H1 (cell line): ENCODE data around the gene CRTC2. TPM values are rescaled to one million over a fixed set of nuclear protein-coding genes. Genes with fewer than 3 reads are reported as not detected.

ENCODE experiments used
- CTCF ChIA-PET: fragments of 300-600 bp; sonication (Branson Sonifier 250); formaldehyde crosslinking; loops from one replicate; lab custom pipeline; 2021; ENCODE audit not compliant: partially characterized antibody; lab: Charles Lee
- POLR2A ChIA-PET: fragments of 300-600 bp; sonication (Branson Sonifier 250); formaldehyde crosslinking; loops from one replicate; lab custom pipeline; 2021; ENCODE audit warnings: inconsistent platforms; ENCODE audit not compliant: partially characterized antibody; lab: Charles Lee
- DNase-seq, 2 experiments: peaks; one replicate each; pipeline versions ENCODE4 v3.0.0 to v3.0.0-alpha.2; 2010 to 2022; ENCODE audit warnings: low spot score in 2 of 2, low read depth in 1 of 2, mixed read lengths in 1 of 2
- FAIRE-seq: peaks from 2 replicates; lab custom pipeline; 2011; peaks lifted over from hg19 to GRCh38; lab: Jason Lieb, UNC
- H2AFZ ChIP-seq: 2 replicates; pipeline ENCODE4 v1.8.1; 2012; ENCODE audit warnings: low read length, inconsistent platforms
- H2AK5ac ChIP-seq: 2 replicates; pipeline ENCODE4 v1.6.1; 2013; ENCODE audit warnings: low read depth, low read length
- H2BK120ac ChIP-seq: replicated peaks from 2 replicates; pipeline ENCODE3; 2013; ENCODE audit warnings: low read depth, low read length, inconsistent platforms
- H2BK12ac ChIP-seq: 2 replicates; pipeline ENCODE4 v1.6.1; 2013; ENCODE audit warnings: low read depth, low read length
- H2BK15ac ChIP-seq: 2 replicates; pipeline ENCODE4 v1.6.1; 2013; ENCODE audit warnings: low read length
- H2BK20ac ChIP-seq: 2 replicates; pipeline ENCODE4 v1.6.1; 2013; ENCODE audit warnings: low read length
- H2BK5ac ChIP-seq: 2 replicates; pipeline ENCODE4 v1.6.1; 2013; ENCODE audit warnings: low read depth, low read length
- H3K14ac ChIP-seq: 2 replicates; pipeline ENCODE4 v1.6.1; 2013; ENCODE audit warnings: inconsistent platforms; ENCODE audit not compliant: insufficient read length
- H3K18ac ChIP-seq: 2 replicates; pipeline ENCODE4 v1.6.1; 2013; ENCODE audit warnings: low read length; ENCODE audit errors: extremely low read depth
- H3K23ac ChIP-seq: 2 replicates; pipeline ENCODE4 v1.6.1; 2013; ENCODE audit warnings: inconsistent platforms; ENCODE audit not compliant: insufficient read length
- H3K23me2 ChIP-seq: 2 replicates; pipeline ENCODE4 v1.6.1; 2013; ENCODE audit warnings: low read depth, low read length
- H3K27ac ChIP-seq: 2 replicates; pipeline ENCODE4 v1.6.1; 2011; ENCODE audit warnings: low read depth, low read length, inconsistent platforms
- H3K27me3 ChIP-seq, 4 experiments: replicated peaks in 1 of 4; 1 replicate in 1 of 4; 2 replicates in 3 of 4; pipeline versions ENCODE4 v1.6.1 to v1.8.1; 2011 to 2013; ENCODE audit warnings: low read length in 3 of 4, mild to moderate bottlenecking in 3 of 4, inconsistent platforms in 2 of 4, mixed read lengths in 2 of 4, moderate library complexity in 1 of 4; ENCODE audit not compliant: control insufficient read depth in 3 of 4, insufficient read depth in 3 of 4; ENCODE audit errors: extremely low read depth in 1 of 4
- H3K36me3 ChIP-seq, 4 experiments: 2 replicates each; pipeline versions ENCODE4 v1.6.1 to v1.8.1; 2011 to 2013; ENCODE audit warnings: mild to moderate bottlenecking in 4 of 4, low read length in 3 of 4, moderate library complexity in 2 of 4, control low read depth in 1 of 4, inconsistent platforms in 1 of 4; ENCODE audit not compliant: insufficient read depth in 4 of 4, control insufficient read depth in 2 of 4
- H3K4ac ChIP-seq: replicated peaks from 2 replicates; pipeline ENCODE3; 2013; ENCODE audit warnings: low read length, low read depth, mixed read lengths, inconsistent platforms; ENCODE audit not compliant: insufficient read length
- H3K4me1 ChIP-seq, 4 experiments: replicated peaks in 1 of 4; 1 replicate in 1 of 4; 2 replicates in 3 of 4; pipeline versions ENCODE4 v1.6.1 to v1.8.1; 2011 to 2013; ENCODE audit warnings: low read length in 3 of 4, inconsistent platforms in 2 of 4, mixed read lengths in 1 of 4; ENCODE audit not compliant: insufficient read depth in 4 of 4, control insufficient read depth in 3 of 4
- H3K4me2 ChIP-seq, 2 experiments: 2 replicates each; pipeline versions ENCODE4 v1.6.1 to v1.8.1; 2011 to 2013; ENCODE audit warnings: low read depth in 2 of 2, low read length in 2 of 2, control low read depth in 1 of 2, inconsistent platforms in 1 of 2, mild to moderate bottlenecking in 1 of 2; ENCODE audit not compliant: insufficient read depth in 1 of 2
- H3K4me3 ChIP-seq, 4 experiments: fragments of 200-600, 300-600 bp in 1 of 4; sonication (generic), shearing (Covaris generic), sonication (Bioruptor Twin) in 1 of 4; 2 replicates each; pipeline versions ENCODE4 v1.5.1 to v1.8.1; 2011 to 2016; ENCODE audit warnings: low read length in 4 of 4, low read depth in 3 of 4, control low read depth in 2 of 4, inconsistent platforms in 2 of 4, mild to moderate bottlenecking in 2 of 4, mixed read lengths in 1 of 4, moderate library complexity in 1 of 4; ENCODE audit not compliant: insufficient read depth in 2 of 4; ENCODE audit errors: extremely low read depth in 1 of 4
- H3K56ac ChIP-seq: replicated peaks from 2 replicates; pipeline ENCODE3; 2013; ENCODE audit warnings: low read depth, mild to moderate bottlenecking, mixed read lengths, low read length, inconsistent platforms; ENCODE audit not compliant: insufficient read length
- H3K79me1 ChIP-seq: 2 replicates; pipeline ENCODE4 v1.6.1; 2013; ENCODE audit warnings: low read depth, low read length, control low read depth
- H3K79me2 ChIP-seq, 2 experiments: 2 replicates each; pipeline versions ENCODE4 v1.6.1 to v1.8.1; 2012 to 2013; ENCODE audit warnings: low read length in 2 of 2, mild to moderate bottlenecking in 2 of 2, inconsistent platforms in 1 of 2; ENCODE audit not compliant: insufficient read depth in 2 of 2, control insufficient read depth in 1 of 2
- H3K9ac ChIP-seq, 4 experiments: replicated peaks in 1 of 4; 1 replicate in 1 of 4; 2 replicates in 3 of 4; pipeline versions ENCODE4 v1.6.1 to v1.8.1; 2011 to 2013; ENCODE audit warnings: low read depth in 3 of 4, low read length in 3 of 4, control low read depth in 2 of 4, mild to moderate bottlenecking in 2 of 4, moderate library complexity in 2 of 4, inconsistent platforms in 1 of 4; ENCODE audit errors: extremely low read depth in 1 of 4
- H3K9me3 ChIP-seq, 2 experiments: 2 replicates each; pipeline versions ENCODE4 v1.6.1 to v1.8.1; 2012 to 2013; ENCODE audit warnings: mild to moderate bottlenecking in 2 of 2, moderate library complexity in 2 of 2, control low read depth in 1 of 2, inconsistent platforms in 1 of 2, low read depth in 1 of 2, low read length in 1 of 2, mixed read lengths in 1 of 2; ENCODE audit not compliant: insufficient read depth in 2 of 2
- H4K20me1 ChIP-seq, 2 experiments: replicated peaks in 1 of 2; 2 replicates each; pipeline versions ENCODE3 to v1.8.1; 2011 to 2013; ENCODE audit warnings: inconsistent platforms in 2 of 2, low read length in 2 of 2, mild to moderate bottlenecking in 1 of 2; ENCODE audit not compliant: insufficient read depth in 2 of 2, control insufficient read depth in 1 of 2
- H4K5ac ChIP-seq: 2 replicates; pipeline ENCODE4 v1.6.1; 2013; ENCODE audit warnings: low read length, low read depth, mixed read lengths, inconsistent platforms; ENCODE audit not compliant: insufficient read length
- H4K8ac ChIP-seq: 2 replicates; pipeline ENCODE4 v1.8.0; 2013; ENCODE audit warnings: mild to moderate bottlenecking, moderate library complexity, low read length, inconsistent platforms; ENCODE audit not compliant: insufficient read depth; ENCODE audit errors: extremely low read depth
- H4K91ac ChIP-seq: replicated peaks from 2 replicates; pipeline ENCODE3; 2013; ENCODE audit warnings: low read length, mixed read lengths, inconsistent platforms; ENCODE audit not compliant: insufficient read length
- CEBPB ChIP-seq: IDR thresholded peaks from 2 replicates; pipeline ENCODE4 v1.6.1; 2012; ENCODE audit warnings: low read depth, low read length
- CTBP2 ChIP-seq: IDR thresholded peaks from 2 replicates; pipeline ENCODE4 v1.7.0; 2011; ENCODE audit warnings: borderline replicate concordance, mild to moderate bottlenecking, moderate library complexity, mixed read lengths, low read length; ENCODE audit not compliant: insufficient read depth, insufficient read length
- HDAC2 ChIP-seq, 2 experiments: fragments of 300-600 bp in 1 of 2; sonication (generic) in 1 of 2; IDR thresholded peaks; 2 replicates each; pipeline ENCODE4 v1.6.1; 2011 to 2012; ENCODE audit warnings: low read depth in 2 of 2, low read length in 2 of 2, mild to moderate bottlenecking in 2 of 2, moderate library complexity in 2 of 2, borderline replicate concordance in 1 of 2, inconsistent platforms in 1 of 2
- KDM1A ChIP-seq: fragments of 200-600, 300-600 bp; sonication (generic); IDR thresholded peaks from 2 replicates; pipeline ENCODE4 v1.7.1; 2016; ENCODE audit warnings: mild to moderate bottlenecking, low read length, borderline replicate concordance
- RNF2 ChIP-seq: fragments of 200-900, 300-1000 bp; sonication (generic); IDR thresholded peaks from 2 replicates; pipeline ENCODE4 v1.7.1; 2016; ENCODE audit warnings: borderline replicate concordance, low read depth, mild to moderate bottlenecking, antibody characterized with exemption, low read length; ENCODE audit not compliant: poor library complexity, severe bottlenecking; ENCODE audit errors: missing control alignments
- SAP30 ChIP-seq: fragments of 300-600 bp; sonication (generic); IDR thresholded peaks from 2 replicates; pipeline ENCODE4 v1.7.1; 2012; ENCODE audit warnings: low read length, moderate library complexity, mild to moderate bottlenecking, inconsistent platforms; ENCODE audit not compliant: insufficient read depth, insufficient replicate concordance
- SIN3A ChIP-seq, 2 experiments: IDR thresholded peaks in 1 of 2; conservative IDR thresholded peaks in 1 of 2; 2 replicates each; pipeline ENCODE4 v1.6.1; 2011 to 2012; ENCODE audit warnings: low read length in 2 of 2, improper control_type of control experiment in 1 of 2, low read depth in 1 of 2, mild to moderate bottlenecking in 1 of 2
- SIRT6 ChIP-seq: IDR thresholded peaks from one replicate; pipeline ENCODE4 v1.7.1; 2012; ENCODE audit warnings: low read length, inconsistent platforms
- TAF1 ChIP-seq: IDR thresholded peaks from 2 replicates; pipeline ENCODE4 v1.6.1; 2011; ENCODE audit warnings: mild to moderate bottlenecking, low read depth, low read length
- TBP ChIP-seq: IDR thresholded peaks from 2 replicates; pipeline ENCODE4 v1.6.1; 2011; ENCODE audit warnings: low read depth, low read length, improper control_type of control experiment
- TCF12 ChIP-seq: IDR thresholded peaks from 2 replicates; pipeline ENCODE4 v1.6.1; 2011; ENCODE audit warnings: low read depth, mild to moderate bottlenecking, low read length
- WGBS, 2 experiments: shearing (Covaris generic) in 1 of 2; methylation state at CpG; one replicate each; pipeline versions ENCODE4 v1.1.6 to v1.1.7; 2013 to 2015; ENCODE audit warnings: low lambda C conversion rate in 2 of 2, mixed read lengths in 2 of 2, inconsistent platforms in 1 of 2, low coverage in 1 of 2, missing lambda C conversion rate in 1 of 2; ENCODE audit not compliant: insufficient replicate concordance in 2 of 2, insufficient coverage in 1 of 2, insufficient read length in 1 of 2; ENCODE audit errors: extremely low coverage in 1 of 2, missing lambda C conversion rate in 1 of 2; 5-methylcytosine and 5-hydroxymethylcytosine counted together
- polyA plus RNA-seq, 7 experiments: library from polyadenylated mRNA; depleted of rRNA in 3 of 7; stranded (reverse) in 5 of 7; unstranded in 2 of 7; fragments of >200 nt in 5 of 7; fragments of 200-250 nt in 2 of 7; gene quantifications; 1 replicate in 5 of 7; 2 replicates in 1 of 7; 4 replicates in 1 of 7; pipeline versions ENCODE4 v1.2.1 to v1.2.3, GENCODE V29; 2011 to 2013; ENCODE audit warnings: missing spikeins in 2 of 7, mixed read lengths in 2 of 7
- total RNA-seq: library from RNA; stranded (reverse); fragmentation: NEBNext Ultra II Directional; extraction: Animal tissue kit (Norgen Biotek cat#: 25700); gene quantifications from 2 replicates; pipeline ENCODE4 v1.2.1, GENCODE V29; 2021
- TF ChIP-seq, protein P1 (sequence below): IDR thresholded peaks from 2 replicates; pipeline ENCODE4 v1.6.1; 2012; ENCODE audit warnings: inconsistent platforms

The CRTC2 gene
- total and polyA plus RNA-seq, 2 of the 8 experiments (the other 6 are each of a cell fraction or from before 2014, with no cell fraction given), result 28.6 to 34.3 TPM

DNA sequence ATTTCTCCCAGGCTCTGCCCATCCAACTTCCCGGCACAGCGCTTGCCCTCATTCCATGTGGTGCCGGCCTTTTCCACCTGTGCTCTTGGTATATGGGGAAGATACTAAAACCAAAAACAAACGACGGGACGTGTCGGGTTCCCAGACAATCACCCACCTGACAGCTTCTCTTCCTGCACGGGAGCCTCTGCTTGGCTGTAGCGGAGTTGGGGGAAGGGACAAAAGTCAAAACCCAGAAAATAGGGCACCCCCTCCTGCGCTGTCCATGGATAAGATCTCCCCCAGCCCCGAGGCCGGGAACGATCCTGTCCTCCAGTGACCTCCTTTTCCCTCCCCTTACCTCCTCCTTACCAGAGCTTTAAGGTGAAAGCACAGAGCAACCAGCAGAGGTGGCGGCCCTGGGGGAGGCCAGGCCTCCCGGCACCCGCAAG is 18.4 kb upstream of the CRTC2 start:
- Histone ChIP-seq H2BK120ac (no peak overlapping the region), H3K4me3 (peak overlapping the region; percentile 91 to 99 (median 93)), H3K56ac (peak overlapping the region; percentile 5), H3K27me3 (no peaks in the 10 kb centered on the region), H3K9me3 (no peaks in the 10 kb centered on the region), H3K23me2 (peaks cover 12% of the 10 kb centered on the region), H3K18ac (peak overlapping the region; percentile 96), H2AFZ (no peak overlapping the region), H4K91ac (peak overlapping the region; percentile 64), H3K4me2 (peak overlapping the region; percentile 93 to 98), H2BK15ac (no peak overlapping the region), H3K79me1 (peaks cover 6% of the 10 kb centered on the region), H3K36me3 (peaks cover 12 to 46% (median 25%) of the 10 kb centered on the region in 4 experiments; a peak in 7 of 8 replicates), H4K8ac (peak overlapping the region; percentile 82; the same call in 1 of the 2 replicates), H2BK12ac (no peak overlapping the region), H2BK20ac (no peak overlapping the region), H4K20me1 (no peaks in the 10 kb centered on the region), H4K5ac (peak overlapping the region; percentile 78), H3K23ac (no peak overlapping the region), H2AK5ac (no peak overlapping the region), H3K27ac (peak overlapping the region; percentile 66), H3K79me2 (peaks cover 0 to 16% of the 10 kb centered on the region in 2 experiments; a peak in 2 of 4 replicates), H3K4ac (no peak overlapping the region), H3K14ac (no peak overlapping the region), H3K9ac (peak overlapping the region; percentile 73 to 84 (median 76)), H2BK5ac (peak overlapping the region; percentile 75), H3K4me1 (no peaks in the 10 kb centered on the region; a peak in 1 of 7 replicates)
- ChIA-PET POLR2A (interaction anchor here (0.6 to 15.5 kb wide), 16 partner anchors 11 to 330 kb away, joined by 3 to 276 read pairs (median 4); partner anchors contain the start of genes CREB3L4, CRTC2, DENND4B and GATAD2B), CTCF (interaction anchor here (1.6 to 3.8 kb wide), 6 partner anchors 10 to 180 kb away, joined by 7 to 29 read pairs (median 11); partner anchors contain the start of genes CREB3L4, RAB13 and SLC39A1)
- FAIRE-seq, result no peak
- DNase-seq, result no peak
- WGBS, 2 experiments, result 5% methylated on average over 14 of the region's 16 CpGs; no CpG with 5 or more reads in 1 of the 2 experiments
- TF ChIP-seq TAF1, result no peak
- TF ChIP-seq RNF2, result no peak
- TF ChIP-seq CEBPB, result no peak
- TF ChIP-seq SIN3A (conservative IDR thresholded peaks at IDR 0.05 in 1 of 2, IDR thresholded peaks at IDR 0.05 in 1 of 2; ENCODE audit: low read depth in 1 of 2, low read length in 2 of 2), result 0 out of 4 replicates have a peak, but pooled peaks of 1 of the 2 experiments have one; percentile 57
- no peak for TF ChIP-seq TCF12
- peak; percentile 52 for TF ChIP-seq SAP30
- no peak for TF ChIP-seq SIRT6
- no peak for TF ChIP-seq KDM1A
- TF ChIP-seq CTBP2, result no peak
- TF ChIP-seq, protein P1, sequence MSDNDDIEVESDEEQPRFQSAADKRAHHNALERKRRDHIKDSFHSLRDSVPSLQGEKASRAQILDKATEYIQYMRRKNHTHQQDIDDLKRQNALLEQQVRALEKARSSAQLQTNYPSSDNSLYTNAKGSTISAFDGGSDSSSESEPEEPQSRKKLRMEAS, result no peak
- no peak for TF ChIP-seq HDAC2 (IDR thresholded peaks at IDR 0.05; ENCODE audit: borderline replicate concordance in 1 of 2, low read depth in 2 of 2, low read length in 2 of 2)
- TF ChIP-seq TBP, result no peak
